Testis (tissue), 3 donors: ENCODE results near the gene SH3GL1. TPM values are rescaled to one million over a fixed set of nuclear protein-coding genes. Genes with fewer than 3 reads are reported as not detected.

ENCODE experiments used
- DNase-seq: peaks from one replicate; pipeline ENCODE4 v3.0.0-alpha.2; 2019
- H3K27ac ChIP-seq, 2 donors: fragments of 200-600 bp; sonication (generic); one replicate each; pipeline ENCODE4 v1.5.1; 2019
- H3K27me3 ChIP-seq: fragments of 200-600 bp; sonication (generic); one replicate; pipeline ENCODE4 v1.5.1; 2019
- H3K36me3 ChIP-seq: fragments of 200-600 bp; sonication (generic); one replicate; pipeline ENCODE4 v1.5.1; 2017; ENCODE audit warnings: low read depth; ENCODE audit errors: missing control alignments
- H3K4me1 ChIP-seq: fragments of 200-600 bp; sonication (generic); one replicate; pipeline ENCODE4 v1.5.1; 2019
- H3K4me3 ChIP-seq, 2 donors: fragments of 200-600 bp; sonication (generic); one replicate each; pipeline ENCODE4 v1.5.1; 2017 to 2019
- H3K9me3 ChIP-seq: fragments of 200-600 bp; sonication (generic); one replicate; pipeline ENCODE4 v1.5.1; 2017
- POLR2A ChIP-seq: fragments of 450-650 bp; IDR thresholded peaks from one replicate; pipeline ENCODE4 v1.6.1; 2017; ENCODE audit warnings: antibody characterized with exemption, mild to moderate bottlenecking, moderate library complexity
- WGBS, 2 donors: methylation state at CpG; one replicate each; pipeline ENCODE4 v1.1.5; 2018; 5-methylcytosine and 5-hydroxymethylcytosine counted together
- intact Hi-C: fragments of 100-400 bp; cut with DNase I; formaldehyde crosslinking; loops from one replicate; pipeline ENCODE4 v1.15.1; 2023; ENCODE audit warnings: low total_unique reads
- polyA plus RNA-seq: library from polyadenylated mRNA; stranded (reverse); fragments of 350-450 nt; fragmentation: Illumina TruSeq; extraction: RNeasy Lipid Tissue Mini Kit (QIAGEN cat#74804); gene quantifications from one replicate; pipeline ENCODE4 v1.2.3, GENCODE V29; 2014; ENCODE audit warnings: low read depth, low replicate concordance; ENCODE audit not compliant: insufficient read depth
- total RNA-seq, 2 donors: library from RNA; depleted of rRNA; stranded (reverse); fragments of >200 nt; gene quantifications; one replicate each; pipeline ENCODE4 v1.2.3, GENCODE V29; 2016
- TF ChIP-seq, protein P1 (sequence below), 3 experiments: fragments of 450-650 bp in 2 of 3; fragments of 200-600 bp in 1 of 3; sonication (generic) in 1 of 3; IDR thresholded peaks; one replicate each; pipeline ENCODE4 v1.5.1; 2016 to 2019; ENCODE audit warnings: antibody characterized with exemption in 3 of 3, mild to moderate bottlenecking in 2 of 3, moderate library complexity in 1 of 3

SH3GL1 gene
- total and polyA plus RNA-seq, 3 donors from 2014 or later: 41.6 to 53.4 (median 47.3) TPM

GRCh38 chr19:4428326-4428975, 28.1 kb upstream of the SH3GL1 start:
- no peak for DNase-seq
- 93 to 94% methylated on average over 19 to 20 of the region's 20 CpGs for WGBS, 2 donors
- Histone ChIP-seq H3K4me3 (no peak overlapping the region), H3K27ac (no peak overlapping the region), H3K9me3 (no peaks in the 10 kb centered on the region), H3K36me3 (no peaks in the 10 kb centered on the region), H3K4me1 (no peaks in the 10 kb centered on the region), H3K27me3 (no peaks in the 10 kb centered on the region)
- intact Hi-C loops: no loop called here
- TF ChIP-seq, protein P1, sequence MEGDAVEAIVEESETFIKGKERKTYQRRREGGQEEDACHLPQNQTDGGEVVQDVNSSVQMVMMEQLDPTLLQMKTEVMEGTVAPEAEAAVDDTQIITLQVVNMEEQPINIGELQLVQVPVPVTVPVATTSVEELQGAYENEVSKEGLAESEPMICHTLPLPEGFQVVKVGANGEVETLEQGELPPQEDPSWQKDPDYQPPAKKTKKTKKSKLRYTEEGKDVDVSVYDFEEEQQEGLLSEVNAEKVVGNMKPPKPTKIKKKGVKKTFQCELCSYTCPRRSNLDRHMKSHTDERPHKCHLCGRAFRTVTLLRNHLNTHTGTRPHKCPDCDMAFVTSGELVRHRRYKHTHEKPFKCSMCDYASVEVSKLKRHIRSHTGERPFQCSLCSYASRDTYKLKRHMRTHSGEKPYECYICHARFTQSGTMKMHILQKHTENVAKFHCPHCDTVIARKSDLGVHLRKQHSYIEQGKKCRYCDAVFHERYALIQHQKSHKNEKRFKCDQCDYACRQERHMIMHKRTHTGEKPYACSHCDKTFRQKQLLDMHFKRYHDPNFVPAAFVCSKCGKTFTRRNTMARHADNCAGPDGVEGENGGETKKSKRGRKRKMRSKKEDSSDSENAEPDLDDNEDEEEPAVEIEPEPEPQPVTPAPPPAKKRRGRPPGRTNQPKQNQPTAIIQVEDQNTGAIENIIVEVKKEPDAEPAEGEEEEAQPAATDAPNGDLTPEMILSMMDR (IDR thresholded peaks at IDR 0.05): no peak
- no peak for TF ChIP-seq POLR2A

- Histone ChIP-seq H3K9me3 (no peaks in the 10 kb centered on the region), H3K27ac (no peak overlapping the region), H3K27me3 (no peaks in the 10 kb centered on the region), H3K4me3 (no peak overlapping the region), H3K36me3 (no peaks in the 10 kb centered on the region), H3K4me1 (no peaks in the 10 kb centered on the region)
- intact Hi-C loops: no loop called here
- DNase-seq: no peak
- TF ChIP-seq, protein P1 (IDR thresholded peaks at IDR 0.05): no peak
- no peak for TF ChIP-seq POLR2A
- 92 to 97% methylated on average over 6 of the region's 6 CpGs for WGBS, 2 donors
Measured at GRCh38 chr19:4425537-4425936, 25.2 kb upstream of the SH3GL1 start.

DNA sequence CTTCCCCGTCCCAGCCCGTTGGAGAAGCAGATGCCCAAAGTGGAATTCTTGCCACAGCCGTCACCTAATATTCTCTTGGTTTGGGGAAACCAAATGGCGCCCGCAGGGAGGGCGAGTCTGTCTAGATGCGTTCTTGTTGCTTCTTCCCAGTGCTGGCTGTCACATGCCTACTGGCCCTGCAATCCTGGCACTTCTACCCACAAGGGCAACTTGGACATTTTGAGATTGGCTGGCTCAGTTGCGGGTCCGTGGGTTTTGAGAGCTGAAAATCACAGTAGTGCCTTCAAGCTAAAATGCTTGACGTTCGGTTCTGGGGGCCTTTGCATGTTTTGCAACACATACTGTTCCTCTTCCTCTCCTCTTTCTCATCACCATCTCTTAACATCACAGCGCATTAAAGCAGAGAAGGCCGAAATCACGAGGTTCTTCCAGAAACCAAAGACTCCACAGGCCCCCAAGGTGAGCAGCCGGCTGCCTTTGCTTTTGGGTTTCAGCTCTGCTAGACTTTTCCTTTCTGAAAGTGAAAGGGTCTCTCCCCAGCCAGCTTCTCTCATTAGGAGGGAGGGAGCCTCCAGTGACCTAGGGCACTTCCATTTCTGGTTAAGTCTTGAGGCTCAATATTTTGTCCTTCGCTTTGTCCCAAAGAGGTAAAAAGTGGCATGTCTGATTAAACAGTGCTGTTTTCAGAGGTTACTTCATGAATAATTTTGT, 23.2 kb upstream of the SH3GL1 start:
- H3K4me1 ChIP-seq: no peaks in the 10 kb centered on the region
- H3K27me3 ChIP-seq: no peaks in the 10 kb centered on the region
- intact Hi-C loops: no loop called here
- TF ChIP-seq, protein P1 (IDR thresholded peaks at IDR 0.05): no peak
- TF ChIP-seq POLR2A: no peak
- no peak for DNase-seq
- H3K27ac ChIP-seq: no peak overlapping the region
- no peaks in the 10 kb centered on the region for H3K36me3 ChIP-seq
- H3K9me3 ChIP-seq: no peaks in the 10 kb centered on the region
- no peak overlapping the region for H3K4me3 ChIP-seq
- 90 to 94% methylated on average over 15 to 16 of the region's 16 CpGs for WGBS, 2 donors

DNA sequence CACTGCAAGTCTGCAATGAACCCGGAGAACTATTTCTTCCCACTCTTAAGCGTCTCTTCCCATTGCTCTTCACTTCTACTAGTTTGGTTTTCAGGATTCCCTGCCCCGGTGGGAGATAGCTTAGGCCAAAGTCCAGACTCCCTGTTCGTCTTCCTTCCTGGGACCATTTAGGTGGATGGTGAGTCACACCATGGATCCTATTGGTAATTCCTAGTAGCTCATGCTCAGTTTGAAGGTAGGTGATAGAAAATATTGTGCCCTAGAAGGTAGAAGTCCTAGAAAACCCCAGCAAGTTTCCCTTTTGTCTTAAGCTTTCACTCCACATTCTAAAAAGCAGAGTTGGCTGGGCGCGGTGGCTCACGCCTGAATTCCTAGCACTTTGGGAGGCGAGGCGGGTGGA, 15.9 kb upstream of the SH3GL1 start:
- Histone ChIP-seq H3K27me3 (no peaks in the 10 kb centered on the region), H3K36me3 (no peaks in the 10 kb centered on the region), H3K4me1 (peaks cover 20% of the 10 kb centered on the region), H3K9me3 (no peaks in the 10 kb centered on the region), H3K4me3 (no peak overlapping the region), H3K27ac (no peak overlapping the region)
- TF ChIP-seq, protein P1 (IDR thresholded peaks at IDR 0.05): no peak
- TF ChIP-seq POLR2A: no peak
- no peak for DNase-seq
- WGBS, 2 donors: 87 to 91% methylated on average over 9 of the region's 9 CpGs
- intact Hi-C loops: no loop called here
